ENCODE data around the gene RFLNA. TPM values are rescaled to one million over a fixed set of nuclear protein-coding genes. Genes with fewer than 3 reads are reported as not detected.

The RFLNA gene
- total and polyA plus RNA-seq, 2 experiments from 2014 or later, result 1.2 to 4.6 TPM

GRCh38 chr12:124264089-124264795 is 30.7 kb upstream of the RFLNA start:
- Histone ChIP-seq H3K27ac (no peak overlapping the region), H3K9me2 (ENCODE audit: insufficient read depth) (no peaks in the 10 kb centered on the region), H3F3A (ENCODE audit: insufficient read depth) (no peaks in the 10 kb centered on the region), H3K4me1 (ENCODE audit: insufficient read depth) (no peaks in the 10 kb centered on the region), H3K36me3 (ENCODE audit: low read depth) (no peaks in the 10 kb centered on the region), H3K9ac (no peak overlapping the region), H3K4me3 (no peak overlapping the region), H3K79me2 (ENCODE audit: insufficient read depth) (no peaks in the 10 kb centered on the region), H2AFZ (no peak overlapping the region), H3K27me3 (replicated peaks; ENCODE audit: insufficient read depth) (no peaks in the 10 kb centered on the region; the same call in none of the 2 replicates), H4K20me1 (ENCODE audit: insufficient read depth) (no peaks in the 10 kb centered on the region), H3K4me2 (ENCODE audit: unreplicated experiment) (no peak overlapping the region), H3K9me3 (ENCODE audit: low read depth) (no peaks in the 10 kb centered on the region)
- in situ Hi-C loops (cut with MboI), result no loop called here
- TF ChIP-seq EZH2 (IDR thresholded peaks at IDR 0.05; ENCODE audit: insufficient read depth, poor library complexity, severe bottlenecking) (no peak), EZH2phosphoT487 (IDR thresholded peaks at IDR 0.05; ENCODE audit: insufficient read depth, low read depth) (no peak)
- no peak for DNase-seq
- WGBS, 2 experiments (ENCODE audit: low coverage in 1 of 2, low lambda C conversion rate in 2 of 2, missing lambda C conversion rate in 2 of 2), result 84 to 85% methylated on average over 10 of the region's 10 CpGs

- Histone ChIP-seq H3K9ac (no peak overlapping the region), H3K79me2 (ENCODE audit: insufficient read depth) (no peaks in the 10 kb centered on the region), H4K20me1 (ENCODE audit: insufficient read depth) (no peaks in the 10 kb centered on the region), H2AFZ (no peak overlapping the region), H3K9me3 (ENCODE audit: low read depth) (no peaks in the 10 kb centered on the region), H3K4me3 (no peak overlapping the region), H3K27me3 (replicated peaks; ENCODE audit: insufficient read depth) (no peaks in the 10 kb centered on the region; the same call in 1 of the 2 replicates), H3F3A (ENCODE audit: insufficient read depth) (no peaks in the 10 kb centered on the region), H3K9me2 (ENCODE audit: insufficient read depth) (no peaks in the 10 kb centered on the region), H3K4me1 (ENCODE audit: insufficient read depth) (no peaks in the 10 kb centered on the region), H3K36me3 (ENCODE audit: low read depth) (no peaks in the 10 kb centered on the region), H3K4me2 (ENCODE audit: unreplicated experiment) (no peak overlapping the region), H3K27ac (no peak overlapping the region)
- TF ChIP-seq EZH2phosphoT487 (IDR thresholded peaks at IDR 0.05; ENCODE audit: insufficient read depth, low read depth), result no peak
- no peak for TF ChIP-seq EZH2 (IDR thresholded peaks at IDR 0.05; ENCODE audit: insufficient read depth, poor library complexity, severe bottlenecking)
- WGBS, 2 experiments (ENCODE audit: low coverage in 1 of 2, low lambda C conversion rate in 2 of 2, missing lambda C conversion rate in 2 of 2), result 82 to 86% methylated on average over 7 of the region's 7 CpGs
- DNase-seq, result no peak
- in situ Hi-C loops (cut with MboI), result no loop called here
Measured at GRCh38 chr12:124264879-124265278, 30.0 kb upstream of the RFLNA start.

- no peaks in the 10 kb centered on the region; the same call in 1 of the 2 replicates for H3K27me3 ChIP-seq (replicated peaks; ENCODE audit: insufficient read depth)
- DNase-seq, result no peak
- no peak overlapping the region for H3K4me3 ChIP-seq
- no peaks in the 10 kb centered on the region for H3K4me1 ChIP-seq (ENCODE audit: insufficient read depth)
- no peaks in the 10 kb centered on the region for H3K79me2 ChIP-seq (ENCODE audit: insufficient read depth)
- H3K9ac ChIP-seq, result no peak overlapping the region
- H4K20me1 ChIP-seq (ENCODE audit: insufficient read depth), result no peaks in the 10 kb centered on the region
- no peaks in the 10 kb centered on the region for H3F3A ChIP-seq (ENCODE audit: insufficient read depth)
- H3K9me3 ChIP-seq (ENCODE audit: low read depth), result no peaks in the 10 kb centered on the region
- WGBS, 2 experiments (ENCODE audit: low coverage in 1 of 2, low lambda C conversion rate in 2 of 2, missing lambda C conversion rate in 2 of 2), result 48 to 57% methylated on average over 4 of the region's 4 CpGs
- no peak overlapping the region for H3K27ac ChIP-seq
- TF ChIP-seq EZH2phosphoT487 (IDR thresholded peaks at IDR 0.05; ENCODE audit: insufficient read depth, low read depth) (no peak), EZH2 (IDR thresholded peaks at IDR 0.05; ENCODE audit: insufficient read depth, poor library complexity, severe bottlenecking) (no peak)
- no peaks in the 10 kb centered on the region for H3K9me2 ChIP-seq (ENCODE audit: insufficient read depth)
- in situ Hi-C loops (cut with MboI), result no loop called here
- no peak overlapping the region for H2AFZ ChIP-seq
- H3K36me3 ChIP-seq (ENCODE audit: low read depth), result no peaks in the 10 kb centered on the region
- H3K4me2 ChIP-seq (ENCODE audit: unreplicated experiment), result no peak overlapping the region
Measured at GRCh38 chr12:124267205-124267778, 27.6 kb upstream of the RFLNA start.

GRCh38 chr12:124270671-124271070 is 24.2 kb upstream of the RFLNA start:
- DNase-seq, result no peak
- WGBS, 2 experiments (ENCODE audit: low coverage in 1 of 2, low lambda C conversion rate in 2 of 2, missing lambda C conversion rate in 2 of 2), result 80 to 84% methylated on average over 6 of the region's 6 CpGs
- Histone ChIP-seq H3K9me3 (ENCODE audit: low read depth) (no peaks in the 10 kb centered on the region), H4K20me1 (ENCODE audit: insufficient read depth) (no peaks in the 10 kb centered on the region), H3K4me2 (ENCODE audit: unreplicated experiment) (no peak overlapping the region), H3K4me1 (ENCODE audit: insufficient read depth) (no peaks in the 10 kb centered on the region), H3K9me2 (ENCODE audit: insufficient read depth) (no peaks in the 10 kb centered on the region), H3F3A (ENCODE audit: insufficient read depth) (no peaks in the 10 kb centered on the region), H3K27me3 (replicated peaks; ENCODE audit: insufficient read depth) (no peaks in the 10 kb centered on the region; the same call in 1 of the 2 replicates), H3K4me3 (no peak overlapping the region), H3K36me3 (ENCODE audit: low read depth) (no peaks in the 10 kb centered on the region), H2AFZ (no peak overlapping the region), H3K79me2 (ENCODE audit: insufficient read depth) (no peaks in the 10 kb centered on the region), H3K9ac (no peak overlapping the region), H3K27ac (no peak overlapping the region)
- in situ Hi-C loops (cut with MboI), result no loop called here
- TF ChIP-seq EZH2phosphoT487 (IDR thresholded peaks at IDR 0.05; ENCODE audit: insufficient read depth, low read depth) (no peak), EZH2 (IDR thresholded peaks at IDR 0.05; ENCODE audit: insufficient read depth, poor library complexity, severe bottlenecking) (no peak)
